Jurkat, Clone E6-1 (cell line): ENCODE measurements around the gene MS4A10.
A peak's percentile ranks its signal among the peaks of the same experiment; 100 is the strongest.
"Not testable (repeated sequence)": the region's sequence is repeated elsewhere in the genome, so short reads cannot be mapped to it uniquely, and the experiment has no call there.

ENCODE experiments used
- DNase-seq: peaks from one replicate; pipeline ENCODE4 v3.0.0-alpha.2; 2011; ENCODE audit warnings: low read depth, low spot score
- H3K4me3 ChIP-seq: 2 replicates; pipeline ENCODE4 v1.5.1; 2011; ENCODE audit warnings: mild to moderate bottlenecking, low read length, control low read depth, moderate library complexity

The MS4A10 gene

DNA sequence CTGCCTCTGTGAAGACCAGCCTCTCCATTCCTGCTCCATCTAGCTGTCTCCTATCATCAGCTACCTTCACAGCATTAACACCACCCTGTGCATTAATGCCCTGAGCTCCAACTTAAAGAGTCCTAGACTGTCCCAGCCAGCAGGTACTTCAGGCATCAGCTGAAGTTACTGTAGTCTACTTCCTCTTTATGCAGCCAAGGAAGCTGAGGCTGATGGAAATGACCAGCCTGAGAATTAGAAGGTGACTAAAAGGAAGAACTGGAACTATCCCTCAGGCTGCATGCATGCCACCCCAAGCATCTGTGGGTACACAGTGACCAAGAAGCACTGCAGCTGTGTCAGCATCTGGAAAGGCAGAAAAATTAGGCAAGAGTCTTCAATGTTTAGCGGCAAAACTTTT, 28.2 kb downstream of the MS4A10 start:
- H3K4me3 ChIP-seq = no peak overlapping the region
- no peak for DNase-seq

DNA sequence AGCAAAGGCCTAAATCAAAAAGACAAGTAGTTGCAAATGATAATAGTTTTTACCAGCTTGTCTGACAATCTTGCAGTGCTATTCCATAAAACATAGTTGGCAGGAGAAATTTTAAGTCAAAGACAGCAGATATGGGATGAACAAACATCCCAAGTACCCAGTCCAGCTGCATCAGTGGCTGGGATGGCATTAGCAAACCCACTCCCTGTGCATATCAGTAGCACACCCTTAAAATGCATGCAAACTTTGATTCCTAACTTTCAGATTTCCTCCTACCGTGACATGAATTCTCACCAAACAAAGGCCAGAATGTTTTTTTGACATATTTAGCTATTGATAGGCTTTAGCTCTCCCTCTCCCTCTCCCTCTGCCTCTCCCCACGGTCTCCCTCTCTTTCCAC, 29.0 kb downstream of the MS4A10 start:
- no peak overlapping the region for H3K4me3 ChIP-seq
- DNase-seq = no peak

DNA sequence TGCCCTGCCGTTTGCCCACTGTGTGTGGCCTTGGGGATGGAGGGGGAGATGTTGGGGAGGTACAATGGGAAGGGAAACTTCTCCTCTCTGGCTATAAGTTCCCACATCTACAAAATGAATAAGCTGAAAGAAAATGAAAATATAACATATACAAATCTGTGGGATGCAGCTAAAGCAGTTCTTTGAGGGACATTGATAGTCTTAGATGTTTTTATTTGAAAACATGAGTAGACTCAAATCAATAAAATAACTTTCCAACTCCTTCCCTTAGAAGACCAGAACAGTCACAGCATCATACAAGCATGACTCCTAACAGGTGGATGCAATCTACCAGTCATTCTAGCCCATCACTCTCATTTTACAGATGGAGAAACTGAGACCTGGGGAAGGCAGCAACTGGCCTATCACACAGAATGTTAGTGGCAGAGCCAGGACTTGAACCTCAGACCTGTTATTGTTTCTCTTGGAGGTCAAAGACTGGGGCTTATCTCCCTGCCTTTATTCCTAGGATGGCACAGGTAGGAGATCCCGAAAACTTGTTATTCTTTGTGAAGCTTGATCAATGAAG, 31.5 kb downstream of the MS4A10 start:
- H3K4me3 ChIP-seq = no peak overlapping the region
- DNase-seq = no peak

DNA sequence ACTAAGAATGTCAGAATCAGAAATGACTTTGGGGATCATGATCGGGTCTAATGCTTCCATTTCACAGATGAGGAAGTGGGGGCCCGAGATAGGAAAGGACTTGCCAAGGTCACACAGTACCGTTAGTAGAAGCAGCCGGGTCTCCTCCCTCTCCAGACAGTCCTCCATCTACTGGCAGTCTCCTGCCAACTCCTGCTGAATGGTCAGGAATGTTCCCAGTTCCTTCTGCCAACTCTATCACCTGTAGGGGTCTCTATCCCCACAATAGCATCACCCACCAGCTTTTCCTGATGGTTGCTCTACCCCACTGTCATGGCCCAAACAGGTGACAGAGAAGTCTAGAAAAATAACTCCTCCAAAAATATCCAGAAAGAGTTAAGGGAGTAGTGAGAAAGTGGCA, 32.9 kb downstream of the MS4A10 start:
- no peak overlapping the region for H3K4me3 ChIP-seq
- no peak for DNase-seq

DNA sequence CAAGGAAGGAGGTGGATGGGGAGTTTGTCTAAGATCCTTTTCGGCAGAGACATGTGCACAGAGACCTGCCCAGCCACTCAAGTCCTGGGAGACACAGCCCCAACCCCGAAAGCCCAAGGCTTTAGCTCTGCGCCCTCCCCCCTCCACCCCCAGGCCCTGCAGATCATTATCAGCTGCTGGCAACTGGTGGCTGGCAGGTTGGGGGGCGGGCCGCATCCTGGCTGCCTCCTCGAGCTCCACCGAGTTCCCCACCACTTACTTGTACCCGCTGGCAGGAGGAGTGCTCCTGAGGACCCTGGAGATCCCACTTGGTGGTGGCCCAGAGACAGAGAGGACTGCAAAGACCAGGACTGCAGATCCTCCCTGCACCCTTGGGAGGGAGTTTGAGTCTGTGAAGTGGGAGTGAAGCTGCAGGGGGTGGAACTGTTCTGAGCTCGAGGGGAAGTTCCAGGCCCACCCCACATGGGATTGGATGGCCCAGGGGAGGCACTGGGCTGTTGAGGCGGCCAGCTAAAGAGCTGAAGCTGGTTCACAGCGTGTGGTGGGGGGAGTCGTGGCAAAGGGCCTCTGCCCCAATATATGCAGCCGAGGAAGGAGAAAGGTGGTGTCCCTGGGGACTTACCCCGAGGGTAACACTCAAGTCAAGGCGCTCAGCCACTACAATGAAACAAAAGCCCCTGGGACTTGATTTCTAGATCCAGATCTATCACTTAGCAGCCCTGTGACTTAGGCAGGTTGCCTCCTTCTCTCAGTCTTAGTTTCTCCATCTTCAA, 36.9 kb downstream of the MS4A10 start:
- H3K4me3 ChIP-seq = no peak overlapping the region
- no peak for DNase-seq

DNA sequence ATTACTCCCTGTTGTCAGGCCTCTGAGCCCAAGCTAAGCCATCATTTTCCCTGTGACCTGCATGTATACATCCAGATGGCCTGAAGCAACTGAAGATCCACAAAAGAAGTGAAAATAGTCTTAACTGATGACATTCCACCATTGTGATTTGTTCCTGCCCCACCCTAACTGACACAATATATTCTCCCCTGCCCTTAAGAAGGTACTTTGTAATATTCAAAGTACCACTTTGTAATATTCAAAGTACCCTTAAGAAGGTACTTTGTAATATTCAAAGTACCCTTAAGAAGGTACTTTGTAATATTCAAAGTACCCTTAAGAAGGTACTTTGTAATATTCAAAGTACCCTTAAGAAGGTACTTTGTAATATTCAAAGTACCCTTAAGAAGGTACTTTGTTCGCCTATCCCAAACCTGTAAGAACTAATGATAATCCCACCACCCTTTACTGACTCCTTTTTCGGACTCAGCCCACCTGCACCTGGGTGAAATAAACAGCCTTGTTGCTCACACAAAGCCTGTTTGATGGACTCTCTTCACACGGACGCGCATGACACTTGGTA, 38.7 kb downstream of the MS4A10 start:
- DNase-seq, H3K4me3 ChIP-seq: not testable (repeated sequence)

DNA sequence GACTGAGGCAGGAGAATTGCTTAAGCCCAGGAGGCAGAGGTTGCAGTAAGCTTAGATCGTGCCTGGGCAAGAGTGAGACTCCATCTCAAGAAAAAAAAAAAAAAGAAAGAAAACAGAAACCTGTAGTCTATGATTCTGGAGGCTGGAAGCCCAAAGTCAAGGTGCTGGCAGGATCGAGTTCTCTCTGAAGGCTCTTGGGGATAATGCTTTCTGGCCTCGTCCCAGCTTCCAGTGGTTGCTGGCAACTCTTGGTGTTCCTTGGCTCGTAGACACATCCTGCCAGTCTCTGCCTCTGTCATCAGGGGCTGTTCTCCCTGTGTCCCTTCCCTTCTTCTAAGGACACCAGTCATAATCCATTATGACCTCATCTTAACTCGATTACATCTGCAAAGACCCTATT, 40.0 kb downstream of the MS4A10 start:
- no peak overlapping the region for H3K4me3 ChIP-seq
- DNase-seq = no peak

DNA sequence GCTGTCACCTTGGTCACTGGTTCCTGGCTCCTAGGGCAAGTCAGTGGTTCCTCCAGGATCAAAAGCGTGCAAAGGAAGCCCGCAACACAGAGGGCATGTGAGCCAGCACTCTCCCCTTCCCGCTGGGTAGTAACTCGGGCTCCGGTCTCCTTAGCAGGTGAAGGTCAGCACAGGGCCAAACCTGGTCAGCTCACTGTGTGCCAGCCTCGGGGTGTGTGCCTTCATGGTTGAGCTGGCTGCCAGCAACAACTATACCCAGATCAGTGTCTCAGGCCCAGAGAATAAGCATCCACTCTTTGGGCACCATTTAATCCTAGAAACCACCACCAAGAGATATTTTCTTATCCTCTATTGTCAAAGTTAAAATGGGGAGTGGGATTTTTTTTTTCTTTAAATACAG, 40.7 kb downstream of the MS4A10 start:
- DNase-seq = no peak
- H3K4me3 ChIP-seq = no peak overlapping the region

DNA sequence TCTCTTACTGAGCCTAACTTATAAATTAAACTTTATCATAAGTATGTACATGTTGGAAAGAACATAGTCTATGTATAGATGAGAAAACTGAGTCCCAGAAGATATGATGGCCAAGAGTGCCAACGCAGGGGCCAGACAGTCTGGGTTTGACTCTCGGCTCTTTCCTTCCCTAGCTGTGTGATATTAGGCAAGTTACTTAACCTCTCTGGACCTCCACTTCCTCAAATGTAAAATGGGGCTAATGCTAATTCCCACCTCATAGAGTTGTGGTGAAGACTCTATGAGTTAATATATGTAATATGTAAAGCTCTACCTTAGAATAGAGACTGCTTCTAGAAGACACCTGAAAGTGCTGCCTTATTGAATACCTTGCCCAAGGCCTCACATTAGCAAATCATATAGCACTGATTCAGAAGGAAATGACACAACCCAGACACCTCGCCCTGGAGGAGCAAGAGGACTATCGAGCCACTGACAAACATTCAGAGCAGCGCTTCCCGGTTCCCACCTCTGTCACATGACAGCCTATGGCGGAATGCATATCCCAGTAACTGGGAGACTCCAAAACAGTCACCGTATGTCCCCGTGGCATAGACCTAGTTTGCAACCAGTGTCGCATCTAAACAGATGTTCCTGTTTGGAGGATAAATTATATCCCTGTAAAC, 45.5 kb downstream of the MS4A10 start:
- no peak for DNase-seq
- H3K4me3 ChIP-seq = no peak overlapping the region

DNA sequence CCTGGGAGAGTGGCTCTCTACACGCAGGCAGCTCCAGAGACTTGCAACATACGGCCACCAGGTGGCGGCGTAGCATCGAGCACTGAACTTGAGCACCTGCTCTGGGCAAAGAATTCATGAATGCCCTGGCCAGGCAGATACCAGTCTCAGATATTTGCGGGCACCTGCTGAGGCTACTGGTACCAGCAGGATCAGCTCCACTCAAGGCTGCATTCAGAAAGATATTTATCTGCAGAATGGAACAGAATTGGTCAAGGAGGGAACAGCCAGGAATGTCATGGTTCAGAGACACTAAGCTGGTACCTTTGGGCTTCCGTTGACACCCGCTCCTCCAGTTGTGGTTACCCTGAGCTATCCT, 46.0 kb downstream of the MS4A10 start:
- no peak overlapping the region for H3K4me3 ChIP-seq

DNA sequence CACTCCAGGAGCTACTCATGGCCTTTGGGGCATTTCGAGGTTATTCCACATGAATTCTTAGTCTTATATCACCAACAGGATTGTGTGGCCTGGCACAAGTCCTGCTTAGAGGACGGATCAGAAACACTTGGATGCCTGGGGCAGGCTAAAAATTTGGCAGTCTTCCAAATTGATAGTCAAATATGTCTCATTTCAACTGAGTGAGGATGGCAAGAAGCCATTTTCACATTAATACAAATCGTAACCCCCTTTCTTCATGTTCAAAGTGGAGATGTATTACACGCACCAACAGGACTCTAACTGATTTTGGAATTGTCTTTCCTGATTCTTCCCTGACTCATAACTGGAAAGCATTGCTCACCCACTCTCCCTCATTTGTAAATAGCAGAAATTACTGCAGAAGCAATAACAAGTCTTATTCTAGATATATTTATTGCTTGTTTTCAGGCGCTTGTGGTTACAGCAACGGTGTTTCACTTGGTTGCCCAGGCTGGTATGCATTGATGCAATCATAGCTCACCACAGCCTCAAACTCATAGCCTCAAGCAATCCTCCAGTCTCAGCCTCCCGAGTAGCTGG, 46.5 kb downstream of the MS4A10 start:
- H3K4me3 ChIP-seq = no peak overlapping the region
- no peak for DNase-seq

More for the DNA sequence above, 46.0 kb downstream of the MS4A10 start:
- DNase-seq = peak; percentile 68

DNA sequence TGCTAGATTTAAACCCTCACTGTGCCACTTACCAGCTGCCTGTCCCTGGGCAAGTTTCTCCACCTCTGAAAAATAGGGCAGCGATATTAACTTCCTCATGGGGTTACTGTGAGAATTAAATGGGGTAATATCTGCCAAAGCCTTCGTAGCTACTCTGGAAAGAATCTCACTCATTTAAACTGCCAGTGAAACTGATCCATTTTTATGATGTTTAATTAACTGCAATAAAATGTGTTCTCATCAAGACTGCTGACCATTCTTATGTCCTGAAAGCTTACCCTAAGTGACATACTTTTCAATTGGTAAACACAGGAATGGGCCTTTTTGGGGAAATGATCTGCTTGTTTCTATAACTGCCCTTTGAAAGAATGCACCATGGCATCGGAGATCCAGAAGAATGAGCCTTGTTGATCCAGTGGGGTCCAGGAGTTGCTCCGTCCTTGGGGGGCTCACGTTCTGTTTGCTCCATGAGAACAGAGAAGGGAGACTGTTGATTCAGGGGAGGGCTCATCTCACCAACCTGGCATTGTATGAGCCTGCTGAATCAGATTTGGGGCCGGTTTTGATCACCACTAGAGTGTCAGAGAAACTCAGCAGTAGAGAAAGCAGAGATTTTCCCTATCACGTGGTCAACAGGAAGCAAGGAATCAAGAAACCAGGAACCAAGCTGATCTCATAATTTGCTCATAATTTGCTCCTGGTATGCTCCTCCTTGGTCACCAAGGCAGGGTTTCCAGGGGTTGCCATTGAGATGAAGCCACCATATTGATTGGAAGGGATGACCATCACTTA, 49.8 kb downstream of the MS4A10 start:
- H3K4me3 ChIP-seq = no peak overlapping the region
- no peak for DNase-seq

DNA sequence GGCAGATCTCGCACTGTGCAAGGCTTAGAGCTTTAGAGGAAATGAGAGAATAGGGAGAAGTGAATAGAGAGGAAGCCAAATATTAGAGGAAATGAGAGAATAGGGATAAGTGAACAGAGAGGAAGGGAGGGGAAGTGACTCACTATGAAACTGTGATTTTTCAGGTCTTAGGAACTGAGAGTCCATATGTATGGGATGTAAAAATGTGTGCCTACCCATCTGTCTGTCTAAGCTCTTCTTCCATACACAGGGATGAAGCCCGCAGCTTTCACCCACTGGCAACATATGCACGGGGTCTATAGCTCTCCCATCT, 50.4 kb downstream of the MS4A10 start:
- no peak overlapping the region for H3K4me3 ChIP-seq
- no peak for DNase-seq

DNA sequence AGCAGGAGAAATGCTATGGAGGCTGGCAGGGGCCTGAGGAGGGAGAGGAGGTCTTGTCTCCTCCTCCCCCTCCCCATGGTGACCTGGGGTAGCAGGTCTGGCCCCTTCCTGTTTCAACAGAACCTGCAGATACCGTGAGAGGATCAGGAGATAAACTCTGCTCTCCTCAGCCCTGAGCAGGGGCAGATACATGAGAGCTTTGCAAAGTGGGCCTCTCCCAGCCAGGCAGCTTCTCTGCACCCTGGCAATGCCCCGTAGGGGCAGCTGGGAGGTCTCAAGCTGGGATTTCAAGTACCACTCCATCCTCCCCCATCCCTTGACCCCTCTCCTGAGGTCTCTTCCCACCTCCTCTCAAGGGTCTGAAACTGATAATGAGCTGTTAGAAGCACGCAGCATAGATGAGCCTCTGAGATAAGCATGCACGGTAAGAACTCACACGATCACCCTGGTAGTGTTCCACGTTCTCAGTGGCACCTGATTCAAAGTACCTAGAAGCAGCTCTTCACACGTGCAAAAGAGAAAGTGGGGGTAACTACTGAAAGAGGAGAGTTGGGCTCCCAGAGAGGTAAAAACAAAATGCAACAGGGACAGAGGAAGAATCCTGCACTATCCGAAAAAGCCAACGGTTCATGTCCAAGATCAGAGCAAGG, 51.9 kb downstream of the MS4A10 start:
- no peak overlapping the region for H3K4me3 ChIP-seq
- DNase-seq = no peak

DNA sequence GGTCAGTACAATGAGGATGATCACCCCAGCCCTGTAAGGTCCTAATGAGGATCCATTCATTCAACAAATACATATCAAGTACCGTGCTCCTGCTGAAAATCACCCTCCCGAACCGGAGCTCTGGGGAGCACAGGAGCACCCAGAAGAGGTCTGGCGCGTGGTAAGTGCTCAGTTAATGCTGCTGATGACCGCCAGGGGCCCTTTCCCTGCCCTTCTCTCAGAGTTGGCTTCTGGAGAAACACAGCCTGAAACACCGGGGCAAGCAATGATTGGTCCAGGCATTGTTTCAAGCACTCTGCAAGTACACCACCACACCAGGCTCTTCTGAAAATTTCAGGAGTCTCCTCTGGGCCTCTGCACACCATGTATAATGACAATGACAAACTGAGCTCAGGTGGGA, 53.0 kb downstream of the MS4A10 start:
- DNase-seq = no peak
- no peak overlapping the region for H3K4me3 ChIP-seq

DNA sequence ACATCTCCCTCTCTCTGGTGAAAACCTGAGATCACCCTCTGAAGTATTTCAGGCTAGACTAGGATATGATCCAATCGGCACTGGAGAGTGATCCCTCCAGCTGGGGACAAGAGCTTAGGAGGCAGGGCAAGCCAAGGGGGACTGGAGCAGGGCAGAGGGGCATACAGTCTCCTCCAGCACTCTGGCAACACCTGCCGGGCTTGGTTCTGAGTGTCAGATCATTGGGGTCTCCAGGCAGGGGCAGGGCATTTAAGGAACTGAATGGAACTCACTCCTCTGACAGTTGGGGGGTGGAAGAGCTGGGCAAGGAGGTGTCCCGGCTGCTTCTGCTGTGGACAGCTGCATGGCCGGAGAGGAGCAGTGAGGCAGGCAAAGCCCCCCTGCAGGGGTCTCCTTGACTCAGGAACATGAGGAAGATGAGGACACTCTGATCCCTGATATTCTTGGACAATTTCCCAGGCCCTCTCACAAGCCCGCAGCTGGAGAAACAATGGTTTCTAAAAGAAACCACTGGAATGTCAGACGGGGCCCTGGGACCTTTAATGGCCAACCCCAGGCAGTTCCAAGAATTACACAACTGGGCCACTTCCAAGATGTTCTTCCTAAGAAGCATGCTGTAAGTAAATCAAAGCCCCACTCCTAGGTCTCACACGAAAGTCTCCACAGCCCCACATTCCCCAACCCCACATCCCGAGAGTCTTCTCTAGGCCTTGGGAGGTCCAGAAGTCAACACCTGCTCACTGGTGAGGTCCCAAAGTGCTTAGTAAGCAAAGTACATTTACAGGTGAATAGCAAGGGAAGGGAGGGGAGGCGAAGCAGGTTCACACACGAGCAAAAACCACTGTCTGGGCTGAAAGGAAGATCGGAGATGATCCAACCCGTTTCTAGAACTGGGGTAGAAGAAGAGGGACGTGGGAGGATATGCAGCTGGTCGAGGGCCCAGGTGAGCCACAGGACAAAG, 55.6 kb downstream of the MS4A10 start:
- H3K4me3 ChIP-seq = no peak overlapping the region
- no peak for DNase-seq

DNA sequence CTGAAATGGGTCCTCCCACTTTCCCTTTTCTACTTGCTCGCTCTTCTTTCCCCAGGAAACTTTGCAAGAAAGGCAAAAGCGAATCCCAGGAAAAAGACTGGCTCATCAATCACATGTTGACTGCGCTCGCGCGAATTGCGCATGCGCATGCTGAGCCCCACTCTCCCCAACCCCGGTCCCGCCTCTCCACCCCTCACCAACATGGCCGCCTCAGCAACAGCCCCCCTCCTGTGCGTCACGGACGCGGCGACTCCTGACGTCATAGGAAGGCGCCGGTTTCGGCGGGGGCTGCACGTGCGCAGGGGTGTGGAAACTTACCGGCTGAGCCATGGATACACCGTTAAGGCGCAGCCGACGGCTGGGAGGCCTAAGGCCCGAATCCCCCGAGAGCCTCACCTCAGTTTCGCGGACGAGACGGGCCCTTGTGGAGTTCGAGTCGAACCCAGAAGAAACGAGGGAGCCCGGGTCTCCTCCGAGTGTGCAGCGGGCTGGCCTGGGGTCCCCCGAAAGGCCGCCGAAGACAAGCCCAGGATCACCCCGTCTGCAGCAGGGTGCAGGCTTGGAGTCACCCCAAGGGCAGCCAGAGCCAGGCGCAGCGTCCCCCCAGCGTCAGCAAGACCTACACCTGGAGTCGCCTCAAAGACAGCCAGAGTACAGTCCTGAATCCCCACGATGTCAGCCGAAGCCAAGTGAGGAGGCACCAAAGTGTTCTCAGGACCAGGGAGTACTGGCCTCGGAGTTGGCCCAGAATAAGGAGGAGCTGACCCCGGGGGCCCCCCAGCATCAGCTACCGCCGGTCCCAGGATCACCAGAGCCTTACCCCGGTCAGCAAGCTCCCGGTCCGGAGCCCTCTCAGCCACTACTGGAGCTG, 56.9 kb downstream of the MS4A10 start, which contains the start of gene CCDC86:
Gene CCDC86, plus strand, starts transcription at position 317 of the 871 bp plus-strand sequence. Its CDS starts 12 bp downstream, at position 329.
- peak; percentile 95 for DNase-seq

More for the DNA sequence above, 56.9 kb downstream of the MS4A10 start, which contains the start of gene CCDC86:
- H3K4me3 ChIP-seq = peak within 1 kb of the TSS; percentile 94
